IMR-90 (cell line): Measurements from ENCODE around the gene KCNQ1. TPM values are rescaled to one million over a fixed set of nuclear protein-coding genes. Genes with fewer than 3 reads are reported as not detected.

Source experiments
- ATAC-seq: fragments of 200-7000 bp; cut with Tn5 transposase; 2 replicates; pipeline ENCODE4 v1.9.1; 2020; ENCODE audit warnings: low read depth, mild to moderate bottlenecking, moderate library complexity
- BruUV-seq: library from RNA; stranded (reverse); fragments of 400-500 nt; replicated peaks from 2 replicates; lab custom pipeline; 2021; lab: Mats Ljungman, UMichigan
- CTCF ChIA-PET: fragments of 300-600 bp; formaldehyde crosslinking; extraction: SDS; loops from one replicate; lab custom pipeline; 2021; ENCODE audit warnings: antibody characterized with exemption; lab: Yijun Ruan, JAX
- POLR2A ChIA-PET: fragments of 300-600 bp; sonication (Branson Sonifier 250); formaldehyde crosslinking; loops from one replicate; lab custom pipeline; 2022; ENCODE audit warnings: antibody characterized with exemption; ENCODE audit not compliant: unreplicated experiment; lab: Charles Lee
- DNase-seq: peaks from one replicate; pipeline ENCODE4 v3.0.0; 2013
- H2AFZ ChIP-seq: replicated peaks from 2 replicates; pipeline ENCODE3; 2013; ENCODE audit warnings: low read length, mild to moderate bottlenecking; ENCODE audit not compliant: poor library complexity
- H2AK5ac ChIP-seq: 2 replicates; pipeline ENCODE4 v1.6.1; 2013; ENCODE audit warnings: low read depth, low read length, inconsistent platforms
- H2AK9ac ChIP-seq: replicated peaks from 2 replicates; pipeline ENCODE3; 2013; ENCODE audit warnings: mild to moderate bottlenecking, low read depth, low read length, moderate library complexity; ENCODE audit not compliant: poor library complexity
- H2BK120ac ChIP-seq: 2 replicates; pipeline ENCODE4 v1.6.1; 2013; ENCODE audit warnings: low read depth, low read length, inconsistent platforms
- H2BK15ac ChIP-seq: 3 replicates; pipeline ENCODE4 v1.6.1; 2013; ENCODE audit warnings: low read depth, low read length, inconsistent platforms
- H2BK20ac ChIP-seq: 2 replicates; pipeline ENCODE4 v1.6.1; 2013; ENCODE audit warnings: low read depth, mild to moderate bottlenecking, inconsistent platforms, low read length, moderate library complexity
- H2BK5ac ChIP-seq: 2 replicates; pipeline ENCODE4 v1.6.1; 2013; ENCODE audit warnings: mild to moderate bottlenecking, low read depth, low read length, inconsistent platforms; ENCODE audit not compliant: poor library complexity, severe bottlenecking
- H3K14ac ChIP-seq: replicated peaks from 2 replicates; pipeline ENCODE4 v1.6.1; 2013; ENCODE audit warnings: low read depth, low read length, inconsistent platforms
- H3K18ac ChIP-seq: 2 replicates; pipeline ENCODE4 v1.6.1; 2013; ENCODE audit warnings: low read depth, low read length, control low read depth
- H3K23ac ChIP-seq: 2 replicates; pipeline ENCODE4 v1.6.1; 2013; ENCODE audit warnings: low read depth, low read length, inconsistent platforms
- H3K27ac ChIP-seq: 2 replicates; pipeline ENCODE4 v1.5.1; 2013; ENCODE audit warnings: mild to moderate bottlenecking, control low read depth, low read length; ENCODE audit not compliant: insufficient read depth
- H3K27me3 ChIP-seq: 2 replicates; pipeline ENCODE4 v1.6.1; 2013; ENCODE audit warnings: low read length; ENCODE audit not compliant: control insufficient read depth, insufficient read depth
- H3K36me3 ChIP-seq: 2 replicates; pipeline ENCODE4 v1.6.1; 2013; ENCODE audit warnings: low read length, mixed read lengths; ENCODE audit not compliant: control insufficient read depth, insufficient read depth
- H3K4ac ChIP-seq: 2 replicates; pipeline ENCODE4 v1.6.1; 2013; ENCODE audit warnings: low read depth, low read length, inconsistent platforms
- H3K4me1 ChIP-seq: 2 replicates; pipeline ENCODE4 v1.6.1; 2013; ENCODE audit warnings: low read length, mixed read lengths; ENCODE audit not compliant: control insufficient read depth, insufficient read depth
- H3K4me2 ChIP-seq: 2 replicates; pipeline ENCODE4 v1.6.1; 2013; ENCODE audit warnings: low read depth, mild to moderate bottlenecking, control low read depth, low read length, moderate library complexity
- H3K4me3 ChIP-seq: 2 replicates; pipeline ENCODE4 v1.5.1; 2013; ENCODE audit warnings: low read depth, mild to moderate bottlenecking, control low read depth, low read length, moderate library complexity; ENCODE audit not compliant: insufficient read depth
- H3K56ac ChIP-seq: 2 replicates; pipeline ENCODE4 v1.6.1; 2013; ENCODE audit warnings: low read length, inconsistent platforms; ENCODE audit not compliant: insufficient read depth; ENCODE audit errors: extremely low read depth
- H3K79me1 ChIP-seq, 2 experiments: 2 replicates each; pipeline ENCODE4 v1.6.1; 2013; ENCODE audit warnings: low read length in 2 of 2, inconsistent platforms in 1 of 2, low read depth in 1 of 2
- H3K9ac ChIP-seq: 2 replicates; pipeline ENCODE4 v1.6.1; 2013; ENCODE audit warnings: low read depth, low read length, control low read depth
- H3K9me1 ChIP-seq: 2 replicates; pipeline ENCODE4 v1.6.1; 2013; ENCODE audit warnings: low read length, inconsistent platforms; ENCODE audit not compliant: insufficient read depth
- H3K9me3 ChIP-seq: 2 replicates; pipeline ENCODE4 v1.6.1; 2013; ENCODE audit warnings: low read length; ENCODE audit not compliant: control insufficient read depth, insufficient read depth
- H4K20me1 ChIP-seq: 2 replicates; pipeline ENCODE4 v1.6.1; 2013; ENCODE audit warnings: low read length, inconsistent platforms; ENCODE audit not compliant: insufficient read depth
- H4K5ac ChIP-seq: 2 replicates; pipeline ENCODE4 v1.6.1; 2013; ENCODE audit warnings: mild to moderate bottlenecking, low read depth, low read length, control low read depth
- H4K8ac ChIP-seq, 2 experiments: 2 replicates each; pipeline ENCODE4 v1.6.1; 2013; ENCODE audit warnings: low read depth in 2 of 2, low read length in 2 of 2, control low read depth in 1 of 2, inconsistent platforms in 1 of 2
- H4K91ac ChIP-seq: 2 replicates; pipeline ENCODE4 v1.6.1; 2013; ENCODE audit warnings: low read depth, low read length, inconsistent platforms; ENCODE audit not compliant: insufficient read depth
- BHLHE40 ChIP-seq: fragments of 150-350 bp; IDR thresholded peaks from 2 replicates; pipeline ENCODE4 v1.6.1; 2016; ENCODE audit warnings: mild to moderate bottlenecking, low read depth, low read length
- CEBPB ChIP-seq: IDR thresholded peaks from 2 replicates; pipeline ENCODE4 v1.6.1; 2012; ENCODE audit warnings: low read depth, low read length, improper control_type of control experiment
- CHD1 ChIP-seq: IDR thresholded peaks from 2 replicates; pipeline ENCODE4 v1.6.1; 2012; ENCODE audit warnings: low read depth, low read length, improper control_type of control experiment
- CTCF ChIP-seq: conservative IDR thresholded peaks from 2 replicates; pipeline ENCODE4 v1.5.1; 2012; ENCODE audit warnings: mild to moderate bottlenecking, low read depth, low read length, improper control_type of control experiment
- FOS ChIP-seq: fragments of 150-350 bp; IDR thresholded peaks from 2 replicates; pipeline ENCODE4 v1.6.1; 2016; ENCODE audit warnings: low read depth, low read length
- MAFK ChIP-seq: IDR thresholded peaks from 2 replicates; pipeline ENCODE4 v1.6.1; 2012; ENCODE audit warnings: low read depth, low read length, improper control_type of control experiment
- MAZ ChIP-seq: IDR thresholded peaks from 2 replicates; pipeline ENCODE4 v1.6.1; 2012; ENCODE audit warnings: low read depth, mild to moderate bottlenecking, low read length, improper control_type of control experiment, moderate library complexity, borderline replicate concordance
- MXI1 ChIP-seq: IDR thresholded peaks from 2 replicates; pipeline ENCODE4 v1.6.1; 2012; ENCODE audit warnings: low read depth, mild to moderate bottlenecking, low read length, moderate library complexity, borderline replicate concordance
- NFE2L2 ChIP-seq: fragments of 150-350 bp; IDR thresholded peaks from 2 replicates; pipeline ENCODE4 v1.6.1; 2016; ENCODE audit warnings: low read depth, mild to moderate bottlenecking, low read length
- POLR2A ChIP-seq: IDR thresholded peaks from 2 replicates; pipeline ENCODE4 v1.6.1; 2012; ENCODE audit warnings: mild to moderate bottlenecking, low read depth, low read length
- RAD21 ChIP-seq: IDR thresholded peaks from 2 replicates; pipeline ENCODE4 v1.6.1; 2012; ENCODE audit warnings: low read length, improper control_type of control experiment
- RCOR1 ChIP-seq: IDR thresholded peaks from 2 replicates; pipeline ENCODE4 v1.6.1; 2012; ENCODE audit warnings: mild to moderate bottlenecking, low read length, improper control_type of control experiment; ENCODE audit not compliant: insufficient replicate concordance
- RFX5 ChIP-seq: IDR thresholded peaks from 2 replicates; pipeline ENCODE4 v1.8.0; 2012; ENCODE audit warnings: low read depth, mild to moderate bottlenecking, low read length, moderate library complexity
- SMC3 ChIP-seq: fragments of 150-350 bp; IDR thresholded peaks from 2 replicates; pipeline ENCODE4 v1.6.1; 2016; ENCODE audit warnings: low read depth, mild to moderate bottlenecking, antibody characterized with exemption, low read length, moderate library complexity
- WGBS, 2 experiments: methylation state at CpG; one replicate each; pipeline versions ENCODE4 v1.1.5 to v1.1.7; 2013; ENCODE audit warnings: missing lambda C conversion rate in 2 of 2; ENCODE audit not compliant: insufficient read length in 1 of 2; ENCODE audit errors: extremely low coverage in 2 of 2; 5-methylcytosine and 5-hydroxymethylcytosine counted together
- dilution Hi-C: fragments of 300-500 bp; cut with HindIII; formaldehyde crosslinking; loops from one replicate; pipeline ENCODE4 v1.14.3; 2018; ENCODE audit warnings: low sequenced_read_pairs; ENCODE audit not compliant: unreplicated experiment
- in situ Hi-C: fragments of 300-500 bp; cut with MboI; formaldehyde crosslinking; loops from 3 replicates; pipeline ENCODE4 v1.14.3; 2019; ENCODE audit warnings: low sequenced_read_pairs, inconsistent platforms, mixed read lengths
- intact Hi-C: fragments of 100-400 bp; cut with micrococcal nuclease; formaldehyde crosslinking; loops from 2 replicates; pipeline ENCODE4 v1.10.0; 2022
- polyA plus RNA-seq, 3 experiments: library from polyadenylated mRNA; depleted of rRNA; stranded (reverse); fragments of >200 nt; gene quantifications; 2 replicates each; pipeline ENCODE4 v1.2.3, GENCODE V29; 2012; ENCODE audit warnings: low replicate concordance in 1 of 3
- total RNA-seq: library from RNA; depleted of rRNA; stranded (reverse); fragments of >200 nt; gene quantifications from 2 replicates; pipeline ENCODE4 v1.2.3, GENCODE V29; 2012
- TF ChIP-seq, protein P1 (sequence below): fragments of 150-350 bp; IDR thresholded peaks from 2 replicates; pipeline ENCODE4 v1.6.1; 2017; ENCODE audit warnings: mild to moderate bottlenecking, antibody characterized with exemption, low read length, low read depth
- TF ChIP-seq, protein P2 (sequence below): fragments of 150-350 bp; IDR thresholded peaks from 2 replicates; pipeline ENCODE4 v1.6.1; 2016; ENCODE audit warnings: low read depth, mild to moderate bottlenecking, low read length, moderate library complexity, borderline replicate concordance

The KCNQ1 gene
- total and polyA plus RNA-seq, 2 of the 4 experiments (the other 2 are of a cell fraction): 0.07 TPM; not detected in 1

DNA sequence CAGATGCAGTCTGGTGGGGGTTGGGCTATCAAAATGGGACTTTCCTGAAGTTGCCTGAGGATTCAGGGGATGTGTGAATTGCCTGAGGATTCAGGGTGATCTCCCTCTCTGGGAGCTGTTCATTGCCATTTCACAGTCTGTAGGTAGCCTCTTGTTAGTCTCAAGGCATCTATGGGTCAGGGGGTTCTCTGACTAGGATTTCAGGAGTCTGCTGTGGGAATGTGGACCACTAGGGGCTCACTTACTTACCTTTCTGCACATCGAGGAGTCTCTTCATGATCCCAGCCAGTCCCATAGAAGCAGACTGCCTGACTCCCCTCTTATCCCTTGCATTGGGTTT is 200.9 kb downstream of the KCNQ1 start:
- POLR2A ChIA-PET: no interaction called here

More for the DNA sequence above, 200.9 kb downstream of the KCNQ1 start:
- Histone ChIP-seq H3K4ac (no peak overlapping the region), H4K8ac (no peak overlapping the region), H3K4me1 (no peaks in the 10 kb centered on the region), H3K14ac (no peak overlapping the region), H2BK20ac (no peak overlapping the region), H2BK5ac (no peak overlapping the region), H3K9me3 (peaks cover 49% of the 10 kb centered on the region), H3K4me2 (no peak overlapping the region), H3K9ac (no peak overlapping the region), H3K23ac (no peak overlapping the region), H4K91ac (no peak overlapping the region), H2AK9ac (peak overlapping the region; percentile 10), H3K27me3 (no peaks in the 10 kb centered on the region; the same call in 1 of the 2 replicates), H4K20me1 (no peaks in the 10 kb centered on the region), H3K36me3 (no peaks in the 10 kb centered on the region), H3K9me1 (no peaks in the 10 kb centered on the region), H2BK15ac (no peak overlapping the region), H4K5ac (no peak overlapping the region), H3K4me3 (no peak overlapping the region), H2BK120ac (no peak overlapping the region), H3K79me1 (no peaks in the 10 kb centered on the region), H3K56ac (no peak overlapping the region), H3K27ac (no peak overlapping the region), H2AK5ac (no peak overlapping the region), H3K18ac (no peak overlapping the region), H2AFZ (no peak overlapping the region)
- in situ Hi-C loops: no loop called here
- ATAC-seq: no peak
- CTCF ChIA-PET: no interaction called here
- WGBS, 2 experiments: no CpG with 5 or more reads among the region's 1 CpG
- no peak for DNase-seq
- intact Hi-C loops: loop anchor here (5.0 kb wide), 1 partner anchor 242 kb away; the partner anchor contains the start of gene CDKN1C
- BruUV-seq: no TSS peak
- TF ChIP-seq CHD1 (no peak), MXI1 (no peak), MAFK (no peak), POLR2A (no peak), CTCF (no peak), RFX5 (no peak), RCOR1 (no peak), RAD21 (no peak), FOS (no peak), BHLHE40 (no peak), SMC3 (no peak), MAZ (no peak), CEBPB (no peak), NFE2L2 (no peak)
- TF ChIP-seq, protein P1, sequence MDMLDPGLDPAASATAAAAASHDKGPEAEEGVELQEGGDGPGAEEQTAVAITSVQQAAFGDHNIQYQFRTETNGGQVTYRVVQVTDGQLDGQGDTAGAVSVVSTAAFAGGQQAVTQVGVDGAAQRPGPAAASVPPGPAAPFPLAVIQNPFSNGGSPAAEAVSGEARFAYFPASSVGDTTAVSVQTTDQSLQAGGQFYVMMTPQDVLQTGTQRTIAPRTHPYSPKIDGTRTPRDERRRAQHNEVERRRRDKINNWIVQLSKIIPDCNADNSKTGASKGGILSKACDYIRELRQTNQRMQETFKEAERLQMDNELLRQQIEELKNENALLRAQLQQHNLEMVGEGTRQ: no peak
- TF ChIP-seq, protein P2, sequence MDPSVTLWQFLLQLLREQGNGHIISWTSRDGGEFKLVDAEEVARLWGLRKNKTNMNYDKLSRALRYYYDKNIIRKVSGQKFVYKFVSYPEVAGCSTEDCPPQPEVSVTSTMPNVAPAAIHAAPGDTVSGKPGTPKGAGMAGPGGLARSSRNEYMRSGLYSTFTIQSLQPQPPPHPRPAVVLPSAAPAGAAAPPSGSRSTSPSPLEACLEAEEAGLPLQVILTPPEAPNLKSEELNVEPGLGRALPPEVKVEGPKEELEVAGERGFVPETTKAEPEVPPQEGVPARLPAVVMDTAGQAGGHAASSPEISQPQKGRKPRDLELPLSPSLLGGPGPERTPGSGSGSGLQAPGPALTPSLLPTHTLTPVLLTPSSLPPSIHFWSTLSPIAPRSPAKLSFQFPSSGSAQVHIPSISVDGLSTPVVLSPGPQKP: no peak
- dilution Hi-C loops: no loop called here
